Measurements from ENCODE around the gene IFNG-AS1.

GRCh38 chr12:68020699-68021098 lies 31.5 kb downstream of the IFNG-AS1 start:
- TF ChIP-seq CTCF (IDR thresholded peaks at IDR 0.05) (no peak), POLR2A (IDR thresholded peaks at IDR 0.05) (no peak), POLR2AphosphoS5 (IDR thresholded peaks at IDR 0.05) (no peak)
